GM21390 (cell line): Measurements from ENCODE around the gene PROX1.
"Not testable (repeated sequence)": the region's sequence is repeated elsewhere in the genome, so short reads cannot be mapped to it uniquely, and the experiment has no call there.

ENCODE experiments used
- ATAC-seq: cut with Tn5 transposase; IDR thresholded peaks from one replicate; pipeline ENCODE4 v1.9.1; 2021; ENCODE audit not compliant: unreplicated experiment

Gene PROX1

DNA sequence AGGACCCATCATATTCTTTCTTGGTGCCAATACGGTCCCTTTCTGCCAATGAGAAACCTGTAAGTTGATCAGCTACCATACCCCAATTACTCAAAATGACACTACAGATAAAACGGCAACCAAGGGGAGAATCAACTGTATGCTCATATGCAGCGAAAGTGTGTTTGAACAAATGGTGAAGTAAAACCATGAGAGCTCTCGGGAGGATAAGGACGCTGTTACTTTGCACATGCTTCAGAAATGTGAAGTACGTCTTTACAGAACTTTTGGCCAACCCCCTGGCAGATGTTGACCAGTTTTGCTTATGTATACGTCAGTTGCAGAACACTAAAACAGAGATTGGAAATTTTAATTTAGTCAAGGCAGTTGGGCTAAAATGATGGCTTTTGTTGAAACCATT, 79.6 kb downstream of the PROX1 start:
- ATAC-seq = no peak

GRCh38 chr1:214067853-214068703, 80.3 kb downstream of the PROX1 start:
- no peak for ATAC-seq

GRCh38 chr1:214068979-214069378, 81.2 kb downstream of the PROX1 start:
- no peak for ATAC-seq

DNA sequence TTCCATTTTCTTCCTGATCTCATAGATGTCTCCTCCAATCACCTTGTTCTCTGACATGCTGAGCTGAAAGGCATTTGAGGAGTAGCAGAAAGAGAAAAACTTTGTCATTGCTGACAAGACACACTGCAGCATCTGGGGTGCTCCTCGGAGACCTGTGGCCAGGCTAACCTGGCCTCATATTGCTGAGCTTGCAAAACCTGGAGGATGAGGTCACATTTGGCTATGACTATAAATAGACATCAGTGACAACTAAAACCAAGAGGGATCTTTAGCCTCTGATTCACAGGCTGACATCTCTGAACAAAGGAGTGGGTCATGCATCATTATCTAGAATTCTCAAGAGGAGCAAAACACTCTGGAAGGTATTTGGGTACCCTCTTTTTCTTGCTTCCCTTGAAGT, 83.7 kb downstream of the PROX1 start:
- ATAC-seq = no peak

DNA sequence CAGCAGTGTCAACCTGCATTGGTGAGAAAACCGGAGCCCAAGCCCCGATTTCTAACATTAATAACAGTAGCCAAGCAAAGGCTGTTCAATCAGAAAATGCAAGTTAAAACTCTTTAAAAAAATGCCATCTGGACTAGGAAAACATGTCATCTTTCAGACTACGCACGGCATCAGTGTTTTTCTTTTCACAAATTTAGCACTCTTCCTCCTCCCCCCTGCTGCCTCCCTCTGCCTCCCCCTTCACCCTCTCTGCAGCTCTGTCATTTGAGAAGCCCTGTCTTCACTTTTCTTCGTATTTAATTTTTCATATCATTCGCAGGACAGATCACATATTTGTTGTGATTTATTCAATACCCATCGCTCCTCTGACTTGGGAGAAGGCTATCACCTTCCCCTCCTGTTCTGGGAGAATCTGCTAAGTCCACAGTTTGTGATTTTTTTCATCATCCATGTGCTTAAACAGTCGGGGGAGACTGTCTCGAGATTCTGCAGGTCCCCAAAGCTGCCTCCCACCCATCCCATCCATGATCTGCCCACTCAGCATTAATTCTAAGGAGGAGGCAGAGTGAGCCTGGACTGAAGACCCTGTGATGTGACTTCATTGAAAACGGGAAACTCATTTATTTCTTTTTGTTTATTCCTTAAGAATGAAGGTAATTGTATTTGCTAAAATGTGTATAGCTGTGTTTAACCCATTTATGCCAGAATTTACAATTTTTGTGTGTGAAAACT, 84.8 kb downstream of the PROX1 start:
- no peak for ATAC-seq

DNA sequence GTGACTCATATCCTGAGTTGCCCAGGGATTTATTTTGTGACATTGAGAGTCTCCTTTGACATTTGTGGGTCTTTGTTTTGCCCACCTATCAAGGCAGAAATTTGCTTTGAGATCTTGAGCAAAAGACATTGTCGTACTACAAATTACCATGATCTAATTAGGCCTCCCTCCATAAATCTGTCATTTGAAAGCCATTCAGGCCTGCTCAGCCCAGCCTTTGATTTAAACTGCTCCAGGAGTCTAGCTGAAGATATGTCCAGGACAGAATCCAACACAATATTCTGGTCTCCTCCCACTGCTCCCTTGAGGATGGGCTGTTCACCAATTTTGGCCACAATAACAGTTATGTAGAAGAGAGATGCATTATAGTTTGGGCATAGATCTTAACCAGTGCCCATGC, 86.7 kb downstream of the PROX1 start:
- ATAC-seq = no peak

DNA sequence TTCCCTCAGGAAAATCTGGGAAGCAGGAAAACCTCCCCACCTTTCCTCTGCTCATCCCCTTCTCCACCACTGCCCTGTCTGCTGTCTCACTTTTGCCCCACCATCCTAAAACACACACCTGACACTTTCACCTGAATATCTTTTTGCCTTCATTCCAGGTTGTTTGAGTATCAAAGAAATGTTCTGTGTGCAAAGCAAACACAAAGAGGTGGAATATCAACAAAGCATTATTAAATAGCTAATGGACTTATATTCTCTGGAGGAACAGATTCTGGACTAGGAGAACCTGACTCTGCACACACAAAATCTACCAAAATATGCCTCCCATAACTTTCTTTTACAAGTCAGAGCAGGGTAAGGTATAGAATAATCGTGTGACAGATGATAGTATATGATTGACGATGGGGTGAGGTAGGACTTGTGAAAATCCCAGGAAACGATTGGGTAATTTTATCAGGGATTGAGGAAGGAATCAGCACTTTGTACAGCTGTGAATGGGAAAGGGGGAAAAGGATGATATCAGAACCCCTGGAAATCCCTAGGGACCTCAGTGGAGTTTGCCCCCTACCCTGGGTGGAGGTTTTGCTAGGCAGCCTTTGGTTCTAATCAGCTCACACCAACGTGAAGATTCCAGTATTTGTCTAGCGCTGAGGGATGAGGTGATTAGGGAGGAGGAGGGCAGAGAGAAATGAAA, 87.7 kb downstream of the PROX1 start:
- ATAC-seq = no peak

- ATAC-seq = no peak
These were observed 88.4 kb downstream of the PROX1 start for GRCh38 chr1:214075999-214076707.

GRCh38 chr1:214076708-214077065, 88.9 kb downstream of the PROX1 start:
- no peak for ATAC-seq

GRCh38 chr1:214078950-214079349, 91.2 kb downstream of the PROX1 start:
- ATAC-seq = no peak

DNA sequence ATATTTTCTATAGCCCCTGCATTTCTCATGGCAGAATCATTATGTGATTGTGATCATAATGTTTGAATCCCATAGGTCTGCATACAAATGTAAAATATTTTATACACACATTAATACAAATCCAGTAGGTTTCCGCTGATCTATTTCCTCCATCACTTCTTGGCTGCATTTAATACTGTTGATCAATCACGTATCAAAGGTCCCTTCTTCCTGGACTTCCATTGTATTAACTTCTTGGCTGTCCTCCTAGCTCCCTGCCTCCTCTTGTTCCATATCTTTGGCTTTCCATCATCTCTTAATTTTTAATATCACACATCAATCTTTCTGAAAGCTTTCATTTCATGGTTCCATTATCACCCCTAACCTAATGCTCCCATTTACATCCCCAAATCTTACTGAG, 97.6 kb downstream of the PROX1 start:
- no peak for ATAC-seq

GRCh38 chr1:214086945-214087344, 99.2 kb downstream of the PROX1 start:
- ATAC-seq = no peak

DNA sequence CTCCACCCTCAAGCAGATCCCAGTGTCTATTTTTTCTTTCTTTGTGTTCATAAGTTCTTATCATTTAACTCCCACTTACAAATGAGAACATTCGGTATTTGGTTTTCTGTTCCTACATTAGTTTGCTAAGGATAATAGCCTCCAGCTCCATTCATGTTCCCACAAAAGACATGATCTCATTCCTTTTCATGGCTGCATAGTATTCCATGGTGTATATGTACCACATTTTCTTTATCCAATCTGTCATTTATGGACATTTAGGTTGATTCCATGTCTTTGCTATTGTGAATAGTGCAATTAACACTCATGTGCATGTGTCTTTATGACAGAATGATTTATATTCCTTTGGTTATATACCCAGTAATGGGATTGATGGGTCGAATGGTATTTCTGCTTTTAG, 101.2 kb downstream of the PROX1 start:
- not testable (repeated sequence) for ATAC-seq
